ENCODE results near the gene MROH2A. TPM values are rescaled to one million over a fixed set of nuclear protein-coding genes. Genes with fewer than 3 reads are reported as not detected.

Gene MROH2A
- total and polyA plus RNA-seq, 9 of the 15 experiments (the other 6 are each of a cell fraction or from before 2014, with no cell fraction given) = 0.03 TPM; not detected in 8

DNA sequence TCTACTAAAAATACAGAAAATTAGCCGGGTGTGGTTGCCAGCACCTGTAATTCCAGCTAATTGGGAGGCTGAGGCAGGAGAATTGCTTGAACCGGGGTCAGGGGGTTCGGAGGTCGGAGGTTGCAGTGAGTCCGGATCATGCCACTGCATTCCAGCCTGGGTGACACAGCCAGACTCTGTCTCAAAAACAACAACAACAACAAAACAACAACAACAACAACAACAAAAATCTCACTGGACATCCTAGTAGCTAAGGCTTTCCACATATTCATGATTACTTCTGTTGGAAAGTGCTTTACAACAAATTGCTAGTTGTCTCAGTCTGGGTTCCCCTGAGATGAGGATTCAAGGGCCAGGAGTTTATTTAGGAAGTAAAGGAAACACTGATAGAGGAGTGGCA is 4.3 kb upstream of the MROH2A start (continued):
- TF ChIP-seq ZNF592 (IDR thresholded peaks at IDR 0.05) (no peak), ZNF436 (CRISPR knock-in tag; IDR thresholded peaks at IDR 0.05) (no peak), E2F8 (IDR thresholded peaks at IDR 0.05; ENCODE audit: low read depth, partially characterized antibody) (no peak), MYBL2 (IDR thresholded peaks at IDR 0.05; ENCODE audit: low read depth) (no peak), MYBL2 (CRISPR knock-in tag; IDR thresholded peaks at IDR 0.05; ENCODE audit: borderline replicate concordance) (no peak), ZBTB9 (CRISPR knock-in tag; IDR thresholded peaks at IDR 0.05) (no peak), EZH2 (IDR thresholded peaks at IDR 0.05; ENCODE audit: borderline replicate concordance, low read depth, low read length) (no peak), ZNF696 (CRISPR knock-in tag; conservative IDR thresholded peaks at IDR 0.05) (no peak), PYGO2 (tag; IDR thresholded peaks at IDR 0.05) (no peak), HDAC3 (IDR thresholded peaks at IDR 0.05; ENCODE audit: borderline replicate concordance, partially characterized antibody) (no peak)
- TF ChIP-seq, protein P1, sequence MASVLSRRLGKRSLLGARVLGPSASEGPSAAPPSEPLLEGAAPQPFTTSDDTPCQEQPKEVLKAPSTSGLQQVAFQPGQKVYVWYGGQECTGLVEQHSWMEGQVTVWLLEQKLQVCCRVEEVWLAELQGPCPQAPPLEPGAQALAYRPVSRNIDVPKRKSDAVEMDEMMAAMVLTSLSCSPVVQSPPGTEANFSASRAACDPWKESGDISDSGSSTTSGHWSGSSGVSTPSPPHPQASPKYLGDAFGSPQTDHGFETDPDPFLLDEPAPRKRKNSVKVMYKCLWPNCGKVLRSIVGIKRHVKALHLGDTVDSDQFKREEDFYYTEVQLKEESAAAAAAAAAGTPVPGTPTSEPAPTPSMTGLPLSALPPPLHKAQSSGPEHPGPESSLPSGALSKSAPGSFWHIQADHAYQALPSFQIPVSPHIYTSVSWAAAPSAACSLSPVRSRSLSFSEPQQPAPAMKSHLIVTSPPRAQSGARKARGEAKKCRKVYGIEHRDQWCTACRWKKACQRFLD (CRISPR knock-in tag; IDR thresholded peaks at IDR 0.05) = no peak
- TF ChIP-seq, protein P2, sequence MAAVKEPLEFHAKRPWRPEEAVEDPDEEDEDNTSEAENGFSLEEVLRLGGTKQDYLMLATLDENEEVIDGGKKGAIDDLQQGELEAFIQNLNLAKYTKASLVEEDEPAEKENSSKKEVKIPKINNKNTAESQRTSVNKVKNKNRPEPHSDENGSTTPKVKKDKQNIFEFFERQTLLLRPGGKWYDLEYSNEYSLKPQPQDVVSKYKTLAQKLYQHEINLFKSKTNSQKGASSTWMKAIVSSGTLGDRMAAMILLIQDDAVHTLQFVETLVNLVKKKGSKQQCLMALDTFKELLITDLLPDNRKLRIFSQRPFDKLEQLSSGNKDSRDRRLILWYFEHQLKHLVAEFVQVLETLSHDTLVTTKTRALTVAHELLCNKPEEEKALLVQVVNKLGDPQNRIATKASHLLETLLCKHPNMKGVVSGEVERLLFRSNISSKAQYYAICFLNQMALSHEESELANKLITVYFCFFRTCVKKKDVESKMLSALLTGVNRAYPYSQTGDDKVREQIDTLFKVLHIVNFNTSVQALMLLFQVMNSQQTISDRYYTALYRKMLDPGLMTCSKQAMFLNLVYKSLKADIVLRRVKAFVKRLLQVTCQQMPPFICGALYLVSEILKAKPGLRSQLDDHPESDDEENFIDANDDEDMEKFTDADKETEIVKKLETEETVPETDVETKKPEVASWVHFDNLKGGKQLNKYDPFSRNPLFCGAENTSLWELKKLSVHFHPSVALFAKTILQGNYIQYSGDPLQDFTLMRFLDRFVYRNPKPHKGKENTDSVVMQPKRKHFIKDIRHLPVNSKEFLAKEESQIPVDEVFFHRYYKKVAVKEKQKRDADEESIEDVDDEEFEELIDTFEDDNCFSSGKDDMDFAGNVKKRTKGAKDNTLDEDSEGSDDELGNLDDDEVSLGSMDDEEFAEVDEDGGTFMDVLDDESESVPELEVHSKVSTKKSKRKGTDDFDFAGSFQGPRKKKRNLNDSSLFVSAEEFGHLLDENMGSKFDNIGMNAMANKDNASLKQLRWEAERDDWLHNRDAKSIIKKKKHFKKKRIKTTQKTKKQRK (IDR thresholded peaks at IDR 0.05; ENCODE audit: borderline replicate concordance, low read depth, low read length) = no peak
